ENCODE data around the gene CCDC97. TPM values are rescaled to one million over a fixed set of nuclear protein-coding genes. Genes with fewer than 3 reads are reported as not detected.

The CCDC97 gene
- total RNA-seq, 4 donors from 2014 or later: 4.4 to 38.0 (median 10.8) TPM

- no peaks in the 10 kb centered on the region for H3K36me3 ChIP-seq
- H3K4me3 ChIP-seq: no peak overlapping the region
- TF ChIP-seq CTCF (IDR thresholded peaks at IDR 0.05) (no peak), POLR2A (IDR thresholded peaks at IDR 0.05) (no peak)
- H3K27me3 ChIP-seq: no peaks in the 10 kb centered on the region
- no peaks in the 10 kb centered on the region for H3K9me3 ChIP-seq
- H3K4me1 ChIP-seq: peaks cover 0 to 5% of the 10 kb centered on the region in 2 donors
- intact Hi-C loops (cut with DNase I; ENCODE audit: low total_unique reads): no loop called here
- H3K27ac ChIP-seq: no peak overlapping the region
- no peak for DNase-seq
These were observed 22.0 kb downstream of the CCDC97 start for GRCh38 chr19:41332000-41332399.

- no peak overlapping the region for H3K27ac ChIP-seq
- peaks cover 0 to 2% of the 10 kb centered on the region in 2 donors for H3K4me1 ChIP-seq
- H3K9me3 ChIP-seq: no peaks in the 10 kb centered on the region
- H3K36me3 ChIP-seq: no peaks in the 10 kb centered on the region
- TF ChIP-seq CTCF (IDR thresholded peaks at IDR 0.05) (no peak), POLR2A (IDR thresholded peaks at IDR 0.05) (no peak)
- H3K4me3 ChIP-seq: no peak overlapping the region
- no peaks in the 10 kb centered on the region for H3K27me3 ChIP-seq
- intact Hi-C loops (cut with DNase I; ENCODE audit: low total_unique reads): no loop called here
- no peak for DNase-seq
These were observed 22.5 kb downstream of the CCDC97 start for GRCh38 chr19:41332468-41332867.

- Histone ChIP-seq H3K36me3 (no peaks in the 10 kb centered on the region), H3K9me3 (no peaks in the 10 kb centered on the region), H3K27me3 (no peaks in the 10 kb centered on the region), H3K4me3 (no peak overlapping the region), H3K27ac (no peak overlapping the region), H3K4me1 (no peaks in the 10 kb centered on the region)
- TF ChIP-seq POLR2A (IDR thresholded peaks at IDR 0.05) (no peak), CTCF (IDR thresholded peaks at IDR 0.05) (no peak)
- no peak for DNase-seq
- intact Hi-C loops (cut with DNase I; ENCODE audit: low total_unique reads): no loop called here
These were observed 24.8 kb downstream of the CCDC97 start for GRCh38 chr19:41334793-41335192.

GRCh38 chr19:41335467-41335866 is 25.5 kb downstream of the CCDC97 start:
- TF ChIP-seq POLR2A (IDR thresholded peaks at IDR 0.05) (no peak), CTCF (IDR thresholded peaks at IDR 0.05) (no peak)
- Histone ChIP-seq H3K27ac (no peak overlapping the region), H3K36me3 (no peaks in the 10 kb centered on the region), H3K27me3 (no peaks in the 10 kb centered on the region), H3K9me3 (no peaks in the 10 kb centered on the region), H3K4me3 (no peak overlapping the region), H3K4me1 (no peaks in the 10 kb centered on the region)
- intact Hi-C loops (cut with DNase I; ENCODE audit: low total_unique reads): no loop called here
- DNase-seq: no peak

GRCh38 chr19:41339936-41340335 is 30.0 kb downstream of the CCDC97 start:
- Histone ChIP-seq H3K27me3 (no peaks in the 10 kb centered on the region), H3K9me3 (no peaks in the 10 kb centered on the region), H3K27ac (no peak overlapping the region), H3K4me1 (no peaks in the 10 kb centered on the region), H3K36me3 (no peaks in the 10 kb centered on the region), H3K4me3 (no peak overlapping the region)
- TF ChIP-seq CTCF (IDR thresholded peaks at IDR 0.05): no peak
- TF ChIP-seq POLR2A (IDR thresholded peaks at IDR 0.05): no peak
- intact Hi-C loops (cut with DNase I; ENCODE audit: low total_unique reads): no loop called here
- DNase-seq: no peak
